GM11168 (cell line): ENCODE results near the gene DMBT1.

Source experiments
- in situ Hi-C: fragments of 300-500 bp; cut with MboI; formaldehyde crosslinking; loops from one replicate; pipeline ENCODE4 v1.12.0; 2022; ENCODE audit warnings: low sequenced_read_pairs; ENCODE audit not compliant: unreplicated experiment

The DMBT1 gene

DNA sequence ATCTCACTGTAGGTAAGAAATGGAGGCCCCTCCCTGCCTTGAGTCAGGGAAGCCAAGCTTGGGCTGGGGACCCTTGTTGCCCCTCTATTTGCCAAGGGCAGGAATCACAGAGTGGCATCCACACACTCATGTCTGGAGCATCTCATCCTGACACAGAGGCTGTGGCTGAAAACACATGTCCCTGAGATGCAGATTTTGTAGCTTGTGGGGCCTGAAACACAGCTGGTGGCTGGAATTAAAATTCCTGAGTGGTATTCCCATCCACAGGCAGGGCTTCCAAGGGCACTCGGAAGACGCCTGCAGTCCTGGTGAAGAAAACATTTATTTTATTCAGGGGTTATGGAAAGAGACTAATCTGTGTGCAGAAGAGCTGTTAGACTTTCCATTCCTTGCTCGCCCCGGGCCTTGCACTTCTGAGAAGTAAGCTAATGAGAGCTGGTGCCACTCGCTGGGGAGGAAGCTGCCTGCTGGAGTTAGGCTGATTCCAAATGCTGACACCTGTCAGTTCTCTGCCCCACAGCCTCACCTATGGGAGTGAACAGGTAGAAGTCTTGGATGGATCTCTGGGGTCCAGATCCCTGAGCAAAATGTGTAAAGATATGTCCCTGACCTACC, 103.1 kb downstream of the DMBT1 start:
- in situ Hi-C loops, result no loop called here

- in situ Hi-C loops, result no loop called here
Measured at GRCh38 chr10:122664501-122664900, 103.9 kb downstream of the DMBT1 start.

DNA sequence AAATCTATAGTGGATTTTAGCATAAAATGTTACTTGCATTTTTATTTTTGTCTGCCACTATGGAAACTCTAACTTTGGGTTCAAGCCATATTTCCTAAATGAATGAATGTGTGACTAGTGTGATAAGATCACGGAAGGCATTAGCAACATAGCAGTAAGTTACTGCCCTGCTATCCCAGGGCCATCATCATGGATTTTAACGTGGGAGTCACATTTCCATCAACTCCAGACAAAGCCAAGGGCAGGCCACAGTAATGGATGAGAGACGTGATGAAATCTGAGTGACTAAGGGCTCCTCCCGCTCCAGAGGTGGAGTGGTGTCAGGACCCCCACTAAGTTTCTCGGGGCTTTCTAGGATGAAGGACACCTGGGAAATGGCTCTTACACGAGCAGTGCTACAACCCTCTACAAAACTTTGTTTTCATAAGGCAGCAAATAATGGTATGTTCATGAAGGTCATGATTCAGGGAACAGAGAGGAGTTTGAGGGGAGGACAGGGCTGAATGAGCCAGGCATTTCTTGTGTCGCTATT, 104.8 kb downstream of the DMBT1 start:
- in situ Hi-C loops, result no loop called here

- in situ Hi-C loops, result no loop called here
Measured at GRCh38 chr10:122665946-122666345, 105.4 kb downstream of the DMBT1 start.

GRCh38 chr10:122669045-122669444, 108.5 kb downstream of the DMBT1 start:
- in situ Hi-C loops, result no loop called here

GRCh38 chr10:122669842-122670241, 109.3 kb downstream of the DMBT1 start:
- in situ Hi-C loops, result no loop called here

DNA sequence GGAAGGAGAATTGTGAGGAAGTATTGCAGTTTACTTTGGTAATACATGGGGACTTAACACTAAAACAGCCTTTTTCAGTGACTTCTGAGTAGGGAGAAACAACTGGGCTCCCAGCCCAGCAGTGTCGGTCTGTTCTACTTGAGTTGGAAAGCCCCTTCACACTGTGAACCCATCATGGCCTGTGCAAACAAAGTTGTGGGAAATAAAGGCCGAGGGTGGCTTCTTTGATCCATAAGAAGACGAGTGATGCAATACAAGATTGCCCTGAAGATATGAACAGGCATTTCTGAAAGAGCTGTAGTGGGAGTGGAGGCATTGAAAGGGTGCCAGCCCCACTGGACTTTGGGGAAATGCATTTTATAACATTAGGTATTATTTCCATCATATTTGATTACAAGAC, 110.8 kb downstream of the DMBT1 start:
- in situ Hi-C loops, result no loop called here

GRCh38 chr10:122672655-122673054, 112.1 kb downstream of the DMBT1 start:
- in situ Hi-C loops, result no loop called here

DNA sequence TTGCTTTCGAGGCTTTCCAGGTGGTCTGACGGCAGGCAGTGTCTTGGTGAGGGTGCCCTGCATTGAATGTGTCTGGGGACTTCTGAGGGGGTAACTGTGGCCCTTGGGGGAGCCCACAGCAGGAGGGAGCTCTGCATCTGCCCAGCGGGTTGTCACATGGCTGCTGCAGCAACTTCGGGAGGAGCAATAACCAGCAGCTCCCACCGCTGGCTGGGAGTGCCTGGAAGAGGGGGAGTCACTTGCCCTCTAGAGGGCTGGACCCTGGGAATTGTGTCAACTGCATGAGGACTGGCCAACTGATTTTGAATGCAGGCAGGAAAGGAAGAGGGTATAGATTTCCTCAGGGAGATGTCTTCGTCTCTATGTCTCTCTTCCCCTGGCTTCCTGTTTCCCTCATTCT, 112.7 kb downstream of the DMBT1 start:
- in situ Hi-C loops, result no loop called here

- in situ Hi-C loops, result no loop called here
Measured at GRCh38 chr10:122673731-122674130, 113.2 kb downstream of the DMBT1 start.

- in situ Hi-C loops, result no loop called here
Measured at GRCh38 chr10:122674781-122675180, 114.2 kb downstream of the DMBT1 start.

DNA sequence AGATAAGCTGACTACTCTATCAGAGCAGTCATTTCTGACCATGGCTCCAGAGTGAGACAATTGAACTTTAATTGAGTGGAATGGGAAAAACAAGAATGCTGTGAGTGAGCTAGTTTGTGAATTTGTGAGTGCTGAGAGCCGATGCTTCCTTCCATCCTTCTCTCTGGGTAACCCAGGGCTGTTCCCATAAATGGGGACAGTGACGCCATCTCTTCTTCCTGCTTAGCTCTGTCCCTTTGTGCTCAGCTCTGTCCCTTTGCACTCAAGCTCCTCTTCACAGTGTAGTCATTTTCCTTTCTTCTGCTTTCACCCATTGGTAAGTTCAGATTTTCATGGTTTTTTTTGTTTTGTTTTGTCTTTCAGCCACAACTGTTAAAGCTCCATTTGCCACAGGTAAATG, 114.7 kb downstream of the DMBT1 start:
- in situ Hi-C loops, result no loop called here

DNA sequence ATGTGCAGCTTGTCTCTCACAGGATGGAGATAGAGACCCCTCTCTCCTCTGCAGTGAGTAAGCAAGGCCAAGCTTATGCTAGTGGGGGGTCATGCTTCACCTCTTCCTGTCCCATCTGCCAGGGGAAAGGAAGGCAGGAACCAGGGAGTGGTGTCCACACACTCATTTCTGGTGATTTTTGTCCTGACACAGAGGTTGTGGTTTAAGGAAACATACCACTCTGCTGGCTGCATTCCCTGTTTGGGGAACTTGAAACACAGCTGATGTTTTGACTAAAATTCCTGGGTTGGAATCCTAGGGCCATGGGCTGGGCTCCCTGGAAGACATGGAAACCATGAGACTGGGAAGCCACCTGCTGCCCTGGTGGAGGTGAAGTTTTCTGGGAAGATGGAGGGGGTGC, 117.7 kb downstream of the DMBT1 start:
- in situ Hi-C loops, result no loop called here

DNA sequence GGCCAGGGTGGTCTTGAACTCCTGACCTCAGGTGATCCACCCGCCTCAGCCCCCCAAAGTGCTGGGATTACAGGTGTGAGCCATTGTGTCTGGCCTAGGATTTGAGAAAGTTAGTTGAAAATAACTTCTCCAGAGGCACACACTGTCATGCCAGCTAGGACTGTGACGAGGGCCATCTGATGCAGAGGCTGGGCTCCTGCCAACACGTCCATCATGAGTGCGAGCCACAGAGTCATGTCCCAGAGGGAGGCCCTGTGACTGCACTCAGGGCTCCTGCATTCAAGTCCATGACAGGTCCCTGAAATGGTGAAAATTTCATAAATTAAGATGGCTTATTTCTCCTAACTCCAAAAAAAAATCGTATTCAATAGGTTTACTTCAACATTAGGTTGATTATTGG, 122.0 kb downstream of the DMBT1 start:
- in situ Hi-C loops, result no loop called here

GRCh38 chr10:122688293-122688989, 127.9 kb downstream of the DMBT1 start:
- in situ Hi-C loops, result no loop called here

DNA sequence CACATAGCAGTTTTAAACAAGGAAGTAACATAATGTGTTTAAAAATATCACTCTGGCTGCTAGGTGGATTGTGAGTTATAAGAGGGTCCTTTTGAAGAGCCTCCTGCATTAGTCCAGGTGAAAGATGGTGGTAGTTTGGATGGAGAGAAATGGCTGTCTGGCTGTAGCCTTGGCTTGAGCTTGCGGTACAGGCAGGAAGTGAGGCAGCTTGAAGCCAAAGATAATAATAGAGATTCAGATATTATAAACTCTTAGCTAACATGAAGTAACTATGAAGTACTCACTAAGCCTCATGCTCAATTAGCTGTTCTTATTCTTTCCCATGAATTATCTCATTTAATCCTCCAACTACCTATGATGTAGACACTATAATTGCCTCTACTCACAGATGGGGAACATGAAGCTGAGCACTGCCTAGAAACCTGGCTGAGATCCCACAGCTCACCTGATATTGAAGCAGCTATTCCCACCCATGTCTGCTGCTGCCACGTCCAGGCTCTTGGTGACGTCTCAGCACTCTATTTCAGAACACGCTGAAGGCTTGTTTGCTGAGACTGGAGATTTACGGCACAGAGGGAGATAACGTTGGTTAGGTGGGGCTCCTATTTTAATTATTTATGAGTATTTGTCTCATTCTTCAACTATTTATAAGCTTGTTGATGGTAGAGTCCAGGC, 128.7 kb downstream of the DMBT1 start:
- in situ Hi-C loops, result no loop called here

DNA sequence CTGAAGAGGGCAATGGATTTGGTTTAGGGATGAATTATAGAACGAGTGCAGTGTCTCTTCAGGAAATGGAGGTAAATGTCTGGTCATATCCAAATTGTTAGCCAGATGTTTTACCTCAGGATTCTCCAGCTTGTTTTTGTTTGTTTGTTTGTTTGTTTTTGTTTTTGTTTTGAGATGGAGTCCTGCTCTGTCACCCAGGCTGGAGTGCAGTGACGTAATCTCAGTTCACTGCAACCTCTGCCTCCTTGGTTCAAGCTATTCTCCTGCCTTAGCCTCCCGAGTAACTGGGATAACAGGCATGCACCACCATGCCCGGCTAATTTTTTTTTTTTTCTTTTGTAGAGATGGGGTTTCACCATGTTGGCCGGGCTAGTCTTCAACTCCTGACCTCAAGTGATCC, 132.2 kb downstream of the DMBT1 start:
- in situ Hi-C loops, result no loop called here
